DOHH2 (cell line): ENCODE measurements around the gene OPN5.

ENCODE experiments used
- H3F3A ChIP-seq: fragments of 200-600 bp; sonication (generic), shearing (Covaris generic); 2 replicates; pipeline ENCODE4 v1.6.0; 2016; ENCODE audit warnings: antibody characterized with exemption, mild to moderate bottlenecking; ENCODE audit not compliant: control insufficient read depth, insufficient read depth
- H3K27ac ChIP-seq: fragments of 200-600 bp; sonication (generic); 2 replicates; pipeline ENCODE4 v1.5.1; 2014; ENCODE audit warnings: low read depth, mild to moderate bottlenecking, low read length, moderate library complexity
- H3K27me3 ChIP-seq: fragments of 200-600 bp; sonication (generic); 2 replicates; pipeline ENCODE4 v1.6.1; 2014; ENCODE audit warnings: mild to moderate bottlenecking, low read length, mixed read lengths; ENCODE audit not compliant: control insufficient read depth
- H3K36me3 ChIP-seq: fragments of 200-600 bp; sonication (generic); 2 replicates; pipeline ENCODE4 v1.6.1; 2014; ENCODE audit warnings: mild to moderate bottlenecking, low read length, moderate library complexity, mixed read lengths; ENCODE audit not compliant: control insufficient read depth
- H3K4me1 ChIP-seq: fragments of 200-600 bp; sonication (generic); 2 replicates; pipeline ENCODE4 v1.6.1; 2014; ENCODE audit warnings: mild to moderate bottlenecking, low read length, mixed read lengths; ENCODE audit not compliant: control insufficient read depth
- H3K4me2 ChIP-seq: fragments of 200-600 bp; sonication (generic); 2 replicates; pipeline ENCODE4 v1.6.0; 2014; ENCODE audit warnings: mild to moderate bottlenecking, low read length, moderate library complexity
- H3K4me3 ChIP-seq: fragments of 200-600 bp; sonication (generic); 2 replicates; pipeline ENCODE4 v1.5.1; 2014; ENCODE audit warnings: mild to moderate bottlenecking, low read length, mixed read lengths
- H3K79me2 ChIP-seq: fragments of 200-600 bp; sonication (generic); 2 replicates; pipeline ENCODE4 v1.6.1; 2014; ENCODE audit warnings: mild to moderate bottlenecking, low read length, mixed read lengths; ENCODE audit not compliant: control insufficient read depth
- H3K9me2 ChIP-seq: fragments of 200-600 bp; sonication (generic); replicated peaks from 2 replicates; pipeline ENCODE4 v1.6.1; 2014; ENCODE audit warnings: mild to moderate bottlenecking, low read length, mixed read lengths; ENCODE audit not compliant: control insufficient read depth
- H3K9me3 ChIP-seq: fragments of 200-600 bp; sonication (generic); 2 replicates; pipeline ENCODE4 v1.6.1; 2014; ENCODE audit warnings: antibody characterized with exemption, low read length, mixed read lengths; ENCODE audit not compliant: control insufficient read depth, insufficient read depth
- H4K20me1 ChIP-seq: fragments of 200-600 bp; sonication (generic); 2 replicates; pipeline ENCODE4 v1.6.0; 2014; ENCODE audit warnings: low read depth, mild to moderate bottlenecking, antibody characterized with exemption, low read length, moderate library complexity; ENCODE audit not compliant: control insufficient read depth, insufficient read depth
- CTCF ChIP-seq: fragments of 200-600 bp; sonication (generic); IDR thresholded peaks from one replicate; pipeline ENCODE4 v1.5.1; 2014; ENCODE audit warnings: antibody characterized with exemption, mild to moderate bottlenecking, low read depth, low read length; ENCODE audit not compliant: poor library complexity, severe bottlenecking
- EZH2phosphoT487 ChIP-seq: fragments of 200-600 bp; sonication (generic); IDR thresholded peaks from 2 replicates; pipeline ENCODE4 v1.6.1; 2017; ENCODE audit warnings: borderline replicate concordance, mild to moderate bottlenecking, antibody characterized with exemption, low read length, moderate library complexity, mixed read lengths

The OPN5 gene

GRCh38 chr6:47832386-47833100 is 50.7 kb downstream of the OPN5 start:
- no peaks in the 10 kb centered on the region for H3K9me2 ChIP-seq
- H3K27ac ChIP-seq, result no peak overlapping the region
- H3K4me3 ChIP-seq, result no peak overlapping the region
- H3K36me3 ChIP-seq, result no peaks in the 10 kb centered on the region
- no peaks in the 10 kb centered on the region for H3K4me1 ChIP-seq
- no peaks in the 10 kb centered on the region for H3K9me3 ChIP-seq
- no peak overlapping the region for H3K4me2 ChIP-seq
- no peaks in the 10 kb centered on the region for H3K79me2 ChIP-seq
- no peaks in the 10 kb centered on the region for H3F3A ChIP-seq
- no peak for TF ChIP-seq CTCF
- no peak for TF ChIP-seq EZH2phosphoT487
- H3K27me3 ChIP-seq, result no peaks in the 10 kb centered on the region
- H4K20me1 ChIP-seq, result no peaks in the 10 kb centered on the region

GRCh38 chr6:47834196-47834595 is 52.4 kb downstream of the OPN5 start:
- no peaks in the 10 kb centered on the region for H3K9me2 ChIP-seq
- H3K4me2 ChIP-seq, result no peak overlapping the region
- TF ChIP-seq EZH2phosphoT487 (no peak), CTCF (no peak)
- no peaks in the 10 kb centered on the region for H3K79me2 ChIP-seq
- H3K4me1 ChIP-seq, result no peaks in the 10 kb centered on the region
- no peaks in the 10 kb centered on the region for H3K9me3 ChIP-seq
- H3K4me3 ChIP-seq, result no peak overlapping the region
- no peak overlapping the region for H3K27ac ChIP-seq
- no peaks in the 10 kb centered on the region for H3K36me3 ChIP-seq
- H3K27me3 ChIP-seq, result 0 out of 2 replicates have a peak, but pooled peaks cover 1% of the 10 kb centered on the region
- no peaks in the 10 kb centered on the region for H3F3A ChIP-seq
- H4K20me1 ChIP-seq, result no peaks in the 10 kb centered on the region

- Histone ChIP-seq H3K4me2 (no peak overlapping the region), H4K20me1 (no peaks in the 10 kb centered on the region), H3K36me3 (no peaks in the 10 kb centered on the region), H3K27ac (no peak overlapping the region), H3K27me3 (peaks cover 2% of the 10 kb centered on the region; the same call in 1 of the 2 replicates), H3F3A (no peaks in the 10 kb centered on the region), H3K79me2 (no peaks in the 10 kb centered on the region), H3K4me1 (no peaks in the 10 kb centered on the region), H3K4me3 (no peak overlapping the region), H3K9me3 (no peaks in the 10 kb centered on the region), H3K9me2 (no peaks in the 10 kb centered on the region)
- TF ChIP-seq EZH2phosphoT487 (no peak), CTCF (no peak)
Observed at GRCh38 chr6:47836046-47836445, 54.2 kb downstream of the OPN5 start.

GRCh38 chr6:47836639-47837038 is 54.8 kb downstream of the OPN5 start:
- peaks cover 2% of the 10 kb centered on the region; the same call in 1 of the 2 replicates for H3K27me3 ChIP-seq
- TF ChIP-seq EZH2phosphoT487 (no peak), CTCF (no peak)
- no peak overlapping the region for H3K27ac ChIP-seq
- H3K4me1 ChIP-seq, result no peaks in the 10 kb centered on the region
- no peaks in the 10 kb centered on the region for H3K36me3 ChIP-seq
- H3K9me2 ChIP-seq, result no peaks in the 10 kb centered on the region
- H3K79me2 ChIP-seq, result no peaks in the 10 kb centered on the region
- no peaks in the 10 kb centered on the region for H4K20me1 ChIP-seq
- no peaks in the 10 kb centered on the region for H3F3A ChIP-seq
- H3K4me2 ChIP-seq, result no peak overlapping the region
- H3K9me3 ChIP-seq, result no peaks in the 10 kb centered on the region
- no peak overlapping the region for H3K4me3 ChIP-seq
